Measurements from ENCODE around the gene ZP2.
A peak's percentile ranks its signal among the peaks of the same experiment; 100 is the strongest.

GRCh38 chr16:21158208-21159110 lies 52.9 kb downstream of the ZP2 start, which contains the start of gene LDAF1:
- TF ChIP-seq CTCF (conservative IDR thresholded peaks at IDR 0.05; ENCODE audit: low read depth, low read length): 0 out of 2 replicates have a peak, but pooled peaks have one; percentile 5
- TF ChIP-seq POLR2A (IDR thresholded peaks at IDR 0.05; ENCODE audit: low read depth, low read length): no peak
- peak; percentile 52; the same call in 1 of the 2 replicates for TF ChIP-seq USF2 (IDR thresholded peaks at IDR 0.05; ENCODE audit: low read depth, low read length)
- TF ChIP-seq FOS (IDR thresholded peaks at IDR 0.05; ENCODE audit: low read depth, low read length): no peak
- TF ChIP-seq CEBPB (IDR thresholded peaks at IDR 0.05; ENCODE audit: low read depth, low read length): no peak
- no peak for TF ChIP-seq SMC3 (IDR thresholded peaks at IDR 0.05; ENCODE audit: low read depth, low read length)
- TF ChIP-seq BHLHE40 (IDR thresholded peaks at IDR 0.05; ENCODE audit: low read depth, low read length): no peak
- TF ChIP-seq MXI1 (IDR thresholded peaks at IDR 0.05; ENCODE audit: borderline replicate concordance, low read depth, low read length): 0 out of 2 replicates have a peak, but pooled peaks have one; percentile 34
